Esophagus squamous epithelium (tissue), 5 donors: ENCODE results near the gene DDX24. TPM values are rescaled to one million over a fixed set of nuclear protein-coding genes. Genes with fewer than 3 reads are reported as not detected.

Source experiments
- DNase-seq: peaks from one replicate; lab custom pipeline; 2025; lab: John Stamatoyannopoulos, UW
- H3K27ac ChIP-seq, 4 donors: fragments of 200-600 bp; sonication (generic); one replicate each; pipeline ENCODE4 v1.5.1; 2016 to 2019; ENCODE audit warnings: mild to moderate bottlenecking in 1 of 4
- H3K27me3 ChIP-seq, 4 donors: fragments of 200-600 bp; sonication (generic); 1 replicate in 3 of 4; 2 replicates in 1 of 4; pipeline versions ENCODE4 v1.5.1 to v1.6.0; 2017 to 2021; ENCODE audit warnings: antibody characterized with exemption in 1 of 4
- H3K36me3 ChIP-seq, 3 donors: fragments of 200-600 bp; sonication (generic); one replicate each; pipeline ENCODE4 v1.5.1; 2016 to 2019
- H3K4me1 ChIP-seq, 3 donors: fragments of 200-600 bp; sonication (generic); one replicate each; pipeline ENCODE4 v1.5.1; 2017 to 2019
- H3K4me3 ChIP-seq, 4 donors: fragments of 200-600 bp; sonication (generic); 1 replicate in 3 of 4; 2 replicates in 1 of 4; pipeline ENCODE4 v1.5.1; 2016 to 2019; ENCODE audit warnings: mild to moderate bottlenecking in 2 of 4, moderate library complexity in 1 of 4
- H3K9me3 ChIP-seq, 3 donors: fragments of 200-600 bp; sonication (generic); one replicate each; pipeline ENCODE4 v1.5.1; 2016 to 2019
- CTCF ChIP-seq, 6 experiments: fragments of 450-650 bp in 4 of 6; fragments of 200-600 bp in 2 of 6; sonication (generic) in 2 of 6; IDR thresholded peaks; one replicate each; pipeline ENCODE4 v1.5.1; 2016 to 2019; ENCODE audit warnings: antibody characterized with exemption in 6 of 6, mild to moderate bottlenecking in 4 of 6, moderate library complexity in 4 of 6
- POLR2A ChIP-seq, 4 donors: fragments of 450-650 bp; IDR thresholded peaks; one replicate each; pipeline ENCODE4 v1.6.1; 2017; ENCODE audit warnings: antibody characterized with exemption in 4 of 4, mild to moderate bottlenecking in 4 of 4, moderate library complexity in 3 of 4
- WGBS, 2 donors: methylation state at CpG; one replicate each; pipeline ENCODE4 v1.1.5; 2018; 5-methylcytosine and 5-hydroxymethylcytosine counted together
- intact Hi-C: fragments of 100-400 bp; cut with DNase I; formaldehyde crosslinking; loops from one replicate; pipeline ENCODE4 v1.15.0; 2022
- total RNA-seq, 4 donors: library from RNA; depleted of rRNA; stranded (reverse); fragments of >200 nt; gene quantifications; one replicate each; pipeline ENCODE4 v1.1.0, GENCODE V29; 2016
- donor health status: DM: yes; HTN: yes; CAD: no.

DDX24 gene
- total RNA-seq, 4 donors from 2014 or later = 63.9 to 114 (median 71.9) TPM

- Histone ChIP-seq H3K36me3 (peaks cover 0 to 10% (median 0%) of the 10 kb centered on the region in 3 donors), H3K9me3 (peaks cover 0 to 18% (median 7%) of the 10 kb centered on the region in 3 donors), H3K27me3 (peaks cover 0 to 5% (median 0%) of the 10 kb centered on the region in 4 donors), H3K27ac (no peak overlapping the region), H3K4me1 (peaks cover 2 to 10% (median 4%) of the 10 kb centered on the region in 3 donors), H3K4me3 (no peak overlapping the region)
- WGBS, 2 donors = 100% methylated on average over 1 of the region's 1 CpG
- intact Hi-C loops = no loop called here
- no peak for DNase-seq
- TF ChIP-seq CTCF (IDR thresholded peaks at IDR 0.05) = no peak
- no peak for TF ChIP-seq POLR2A (IDR thresholded peaks at IDR 0.05)
These were observed 42.9 kb upstream of the DDX24 start for GRCh38 chr14:94123868-94124267.

GRCh38 chr14:94123296-94123695 is 42.3 kb upstream of the DDX24 start:
- whole genome bisulfite sequencing, 2 donors = 85 to 90% methylated on average over 6 to 8 of the region's 9 CpGs
- no peak for DNase-seq
- TF ChIP-seq CTCF (IDR thresholded peaks at IDR 0.05) = no peak
- no peak for TF ChIP-seq POLR2A (IDR thresholded peaks at IDR 0.05)
- Histone ChIP-seq H3K36me3 (peaks cover 0 to 10% (median 0%) of the 10 kb centered on the region in 3 donors), H3K4me1 (peaks cover 0 to 4% (median 0%) of the 10 kb centered on the region in 3 donors), H3K4me3 (no peak overlapping the region), H3K9me3 (peaks cover 0 to 19% (median 7%) of the 10 kb centered on the region in 3 donors), H3K27ac (no peak overlapping the region), H3K27me3 (peaks cover 0 to 8% (median 0%) of the 10 kb centered on the region in 4 donors)
- intact Hi-C loops = no loop called here

GRCh38 chr14:94122438-94122837 is 41.4 kb upstream of the DDX24 start:
- Histone ChIP-seq H3K36me3 (peaks cover 0 to 8% (median 0%) of the 10 kb centered on the region in 3 donors), H3K27me3 (peaks cover 0 to 8% (median 0%) of the 10 kb centered on the region in 4 donors), H3K9me3 (peaks cover 0 to 19% (median 7%) of the 10 kb centered on the region in 3 donors), H3K4me3 (no peak overlapping the region), H3K4me1 (no peaks in the 10 kb centered on the region), H3K27ac (no peak overlapping the region)
- 56 to 89% methylated on average over 1 to 3 of the region's 3 CpGs for WGBS, 2 donors
- no peak for TF ChIP-seq POLR2A (IDR thresholded peaks at IDR 0.05)
- TF ChIP-seq CTCF (IDR thresholded peaks at IDR 0.05) = no peak
- DNase-seq = no peak
- intact Hi-C loops = no loop called here

- TF ChIP-seq POLR2A (IDR thresholded peaks at IDR 0.05) (no peak), CTCF (IDR thresholded peaks at IDR 0.05) (no peak)
- Histone ChIP-seq H3K4me3 (no peak overlapping the region), H3K9me3 (peaks cover 0 to 19% (median 7%) of the 10 kb centered on the region in 3 donors), H3K27me3 (peaks cover 0 to 8% (median 0%) of the 10 kb centered on the region in 4 donors), H3K36me3 (no peaks in the 10 kb centered on the region), H3K27ac (no peak overlapping the region), H3K4me1 (no peaks in the 10 kb centered on the region)
- 67 to 70% methylated on average over 1 to 2 of the region's 3 CpGs for WGBS, 2 donors
- DNase-seq = no peak
- intact Hi-C loops = no loop called here
These were observed 40.5 kb upstream of the DDX24 start for GRCh38 chr14:94121485-94121884.

GRCh38 chr14:94120667-94121340 is 39.8 kb upstream of the DDX24 start:
- no peak for DNase-seq
- Histone ChIP-seq H3K27me3 (peaks cover 0 to 8% (median 0%) of the 10 kb centered on the region in 4 donors), H3K4me3 (no peak overlapping the region), H3K27ac (no peak overlapping the region), H3K36me3 (no peaks in the 10 kb centered on the region), H3K4me1 (peaks cover 0 to 2% (median 0%) of the 10 kb centered on the region in 3 donors), H3K9me3 (peaks cover 0 to 19% (median 7%) of the 10 kb centered on the region in 3 donors)
- no peak for TF ChIP-seq CTCF (IDR thresholded peaks at IDR 0.05)
- no peak for TF ChIP-seq POLR2A (IDR thresholded peaks at IDR 0.05)
- intact Hi-C loops = no loop called here
- 77% methylated on average over 5 of the region's 5 CpGs for WGBS, 2 donors
